Raji (cell line): ENCODE data around the gene NEUROD2.

Source experiments
- POLR2A ChIP-seq: IDR thresholded peaks from 2 replicates; pipeline ENCODE4 v1.6.1; 2011; ENCODE audit warnings: low read depth, low read length, control low read depth; ENCODE audit not compliant: insufficient read depth

The NEUROD2 gene

GRCh38 chr17:39617446-39618245, 9.9 kb upstream of the NEUROD2 start:
- TF ChIP-seq POLR2A = peak; percentile 41; the same call in 1 of the 2 replicates

- TF ChIP-seq POLR2A = no peak
Observed at GRCh38 chr17:39617100-39617445, 9.4 kb upstream of the NEUROD2 start.

GRCh38 chr17:39615434-39615833, 7.7 kb upstream of the NEUROD2 start:
- no peak for TF ChIP-seq POLR2A

GRCh38 chr17:39614545-39615157, 6.9 kb upstream of the NEUROD2 start:
- no peak for TF ChIP-seq POLR2A

GRCh38 chr17:39612935-39613464, 5.3 kb upstream of the NEUROD2 start:
- no peak for TF ChIP-seq POLR2A

- no peak for TF ChIP-seq POLR2A
Observed at GRCh38 chr17:39612291-39612894, 4.7 kb upstream of the NEUROD2 start.

- no peak for TF ChIP-seq POLR2A
Observed at GRCh38 chr17:39611401-39612112, 3.8 kb upstream of the NEUROD2 start.

GRCh38 chr17:39609416-39610025, 1.8 kb upstream of the NEUROD2 start:
- no peak for TF ChIP-seq POLR2A

- no peak for TF ChIP-seq POLR2A
Observed at GRCh38 chr17:39608142-39608981, 642 bp upstream of the NEUROD2 start.

- TF ChIP-seq POLR2A = no peak
Observed at GRCh38 chr17:39607057-39607850, 466 bp downstream of the NEUROD2 start.

- TF ChIP-seq POLR2A = no peak
Observed at GRCh38 chr17:39606434-39607056, 1.2 kb downstream of the NEUROD2 start.

- TF ChIP-seq POLR2A = no peak
Observed at GRCh38 chr17:39605492-39606433, 2.0 kb downstream of the NEUROD2 start.
